Uterus (tissue), 4 donors: ENCODE measurements around the gene MTHFD2L. TPM values are rescaled to one million over a fixed set of nuclear protein-coding genes. Genes with fewer than 3 reads are reported as not detected.

ENCODE experiments used
- DNase-seq, 2 donors: peaks; one replicate each; pipeline ENCODE4 v3.0.0-alpha.2; 2019 to 2020
- H3K27ac ChIP-seq, 2 donors: fragments of 200-600 bp; sonication (generic); 1 replicate in 1 of 2; 2 replicates in 1 of 2; pipeline ENCODE4 v1.5.1; 2016 to 2018
- H3K27me3 ChIP-seq, 2 donors: fragments of 200-600 bp; sonication (generic); one replicate each; pipeline ENCODE4 v1.5.1; 2018 to 2019; ENCODE audit warnings: control low read depth in 1 of 2
- H3K36me3 ChIP-seq, 2 donors: fragments of 200-600 bp; sonication (generic); one replicate each; pipeline ENCODE4 v1.5.1; 2019; ENCODE audit warnings: control low read depth in 1 of 2
- H3K4me1 ChIP-seq, 2 donors: fragments of 200-600 bp; sonication (generic); one replicate each; pipeline ENCODE4 v1.5.1; 2018 to 2019; ENCODE audit warnings: control low read depth in 1 of 2
- H3K4me3 ChIP-seq, 2 donors: fragments of 200-600 bp; sonication (generic); 1 replicate in 1 of 2; 2 replicates in 1 of 2; pipeline ENCODE4 v1.5.1; 2018 to 2019; ENCODE audit warnings: mild to moderate bottlenecking in 1 of 2
- H3K9me3 ChIP-seq, 2 donors: fragments of 200-600 bp; sonication (generic); one replicate each; pipeline ENCODE4 v1.5.1; 2019; ENCODE audit warnings: control low read depth in 1 of 2
- POLR2A ChIP-seq, 2 donors: fragments of 450-650 bp; IDR thresholded peaks; one replicate each; pipeline ENCODE4 v1.6.1; 2016; ENCODE audit warnings: antibody characterized with exemption in 2 of 2, mild to moderate bottlenecking in 1 of 2, moderate library complexity in 1 of 2
- intact Hi-C: fragments of 100-400 bp; cut with DNase I; formaldehyde crosslinking; loops from one replicate; pipeline ENCODE4 v1.15.1; 2023; ENCODE audit warnings: low total_unique reads
- total RNA-seq, 4 donors: library from RNA; depleted of rRNA in 3 of 4; stranded (reverse); fragments of >200 nt in 3 of 4; gene quantifications; one replicate each; pipeline versions ENCODE4 v1.1.0 to v1.2.4, GENCODE V29; 2014 to 2023
- TF ChIP-seq, protein P1 (sequence below), 4 experiments: fragments of 200-600 bp in 2 of 4; fragments of 450-650 bp in 2 of 4; sonication (generic) in 2 of 4; IDR thresholded peaks; one replicate each; pipeline ENCODE4 v1.5.1; 2016 to 2019; ENCODE audit warnings: antibody characterized with exemption in 4 of 4, mild to moderate bottlenecking in 2 of 4, moderate library complexity in 1 of 4
- donor health status: DM: yes; HTN: yes; CAD: no.

MTHFD2L gene
- total RNA-seq, 4 donors from 2014 or later = 2.4 to 32.5 (median 12.9) TPM

DNA sequence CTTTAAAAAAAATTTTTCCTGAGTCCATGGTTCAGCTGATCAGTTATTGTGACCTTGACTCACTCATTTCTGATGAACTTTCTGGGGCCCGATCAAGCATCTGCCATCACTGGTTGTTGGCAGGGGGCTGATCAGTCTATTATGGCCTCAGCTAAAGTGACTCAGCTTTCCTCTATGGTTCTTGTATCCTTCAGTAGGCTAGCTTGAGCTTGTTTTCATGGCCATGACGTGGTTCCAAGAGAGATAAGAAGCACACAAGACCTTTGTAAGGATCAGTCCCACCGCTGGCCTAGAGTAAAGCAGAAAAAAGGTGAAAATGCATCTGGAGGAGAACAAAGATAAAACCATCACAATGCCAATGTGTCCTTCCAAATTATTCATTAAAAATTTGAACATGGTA, 120.6 kb downstream of the MTHFD2L start:
- Histone ChIP-seq H3K4me3 (no peak overlapping the region), H3K27ac (no peak overlapping the region), H3K4me1 (no peaks in the 10 kb centered on the region), H3K9me3 (no peaks in the 10 kb centered on the region), H3K36me3 (no peaks in the 10 kb centered on the region), H3K27me3 (no peaks in the 10 kb centered on the region)
- TF ChIP-seq POLR2A (IDR thresholded peaks at IDR 0.05) = no peak
- TF ChIP-seq, protein P1, sequence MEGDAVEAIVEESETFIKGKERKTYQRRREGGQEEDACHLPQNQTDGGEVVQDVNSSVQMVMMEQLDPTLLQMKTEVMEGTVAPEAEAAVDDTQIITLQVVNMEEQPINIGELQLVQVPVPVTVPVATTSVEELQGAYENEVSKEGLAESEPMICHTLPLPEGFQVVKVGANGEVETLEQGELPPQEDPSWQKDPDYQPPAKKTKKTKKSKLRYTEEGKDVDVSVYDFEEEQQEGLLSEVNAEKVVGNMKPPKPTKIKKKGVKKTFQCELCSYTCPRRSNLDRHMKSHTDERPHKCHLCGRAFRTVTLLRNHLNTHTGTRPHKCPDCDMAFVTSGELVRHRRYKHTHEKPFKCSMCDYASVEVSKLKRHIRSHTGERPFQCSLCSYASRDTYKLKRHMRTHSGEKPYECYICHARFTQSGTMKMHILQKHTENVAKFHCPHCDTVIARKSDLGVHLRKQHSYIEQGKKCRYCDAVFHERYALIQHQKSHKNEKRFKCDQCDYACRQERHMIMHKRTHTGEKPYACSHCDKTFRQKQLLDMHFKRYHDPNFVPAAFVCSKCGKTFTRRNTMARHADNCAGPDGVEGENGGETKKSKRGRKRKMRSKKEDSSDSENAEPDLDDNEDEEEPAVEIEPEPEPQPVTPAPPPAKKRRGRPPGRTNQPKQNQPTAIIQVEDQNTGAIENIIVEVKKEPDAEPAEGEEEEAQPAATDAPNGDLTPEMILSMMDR (IDR thresholded peaks at IDR 0.05) = no peak
- no peak for DNase-seq
- intact Hi-C loops = no loop called here

DNA sequence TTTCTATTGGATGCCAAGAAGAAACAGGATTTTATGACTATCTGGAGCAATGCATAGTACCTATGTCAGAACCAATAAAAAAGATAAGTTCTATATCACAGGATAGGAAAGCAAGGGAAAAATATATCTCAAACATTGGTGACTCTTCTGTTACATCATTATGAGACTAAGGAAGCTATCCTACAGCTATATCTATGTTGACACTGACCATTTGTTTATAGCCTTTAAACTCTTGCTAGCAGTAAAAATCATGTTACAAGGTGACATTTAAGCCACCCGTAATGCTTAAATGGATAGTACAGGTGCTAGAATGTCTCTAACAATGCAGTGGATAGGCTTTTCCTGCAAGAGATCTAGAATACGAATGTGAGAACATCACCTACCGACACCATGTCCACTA, 121.8 kb downstream of the MTHFD2L start:
- Histone ChIP-seq H3K9me3 (no peaks in the 10 kb centered on the region), H3K27me3 (no peaks in the 10 kb centered on the region), H3K4me1 (no peaks in the 10 kb centered on the region), H3K36me3 (no peaks in the 10 kb centered on the region), H3K4me3 (no peak overlapping the region), H3K27ac (no peak overlapping the region)
- no peak for DNase-seq
- TF ChIP-seq, protein P1 (IDR thresholded peaks at IDR 0.05) = no peak
- no peak for TF ChIP-seq POLR2A (IDR thresholded peaks at IDR 0.05)
- intact Hi-C loops = no loop called here

DNA sequence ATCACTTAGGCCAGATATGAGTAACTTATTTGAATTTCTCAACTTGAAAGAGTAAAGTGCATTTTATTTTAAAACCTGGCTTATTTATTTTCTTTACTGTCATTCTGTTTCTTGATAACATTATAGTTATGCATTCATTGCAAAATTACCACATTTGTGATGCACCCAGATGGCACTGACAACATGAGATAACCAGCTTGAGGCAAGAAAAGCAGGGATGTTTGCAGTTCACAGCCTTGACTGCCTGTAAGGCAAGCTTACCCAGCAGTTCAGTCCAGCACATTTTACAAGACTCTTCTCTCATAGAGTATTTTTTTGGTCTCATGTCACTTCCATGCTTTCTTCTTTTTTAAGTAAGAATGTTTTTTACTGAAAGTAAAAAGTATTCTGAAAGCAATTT, 125.0 kb downstream of the MTHFD2L start:
- H3K9me3 ChIP-seq = no peaks in the 10 kb centered on the region
- no peak overlapping the region for H3K4me3 ChIP-seq
- no peak overlapping the region for H3K27ac ChIP-seq
- no peaks in the 10 kb centered on the region for H3K27me3 ChIP-seq
- H3K36me3 ChIP-seq = no peaks in the 10 kb centered on the region
- TF ChIP-seq, protein P1 (IDR thresholded peaks at IDR 0.05) = no peak
- no peak for TF ChIP-seq POLR2A (IDR thresholded peaks at IDR 0.05)
- DNase-seq = no peak
- no peaks in the 10 kb centered on the region for H3K4me1 ChIP-seq
- intact Hi-C loops = no loop called here

DNA sequence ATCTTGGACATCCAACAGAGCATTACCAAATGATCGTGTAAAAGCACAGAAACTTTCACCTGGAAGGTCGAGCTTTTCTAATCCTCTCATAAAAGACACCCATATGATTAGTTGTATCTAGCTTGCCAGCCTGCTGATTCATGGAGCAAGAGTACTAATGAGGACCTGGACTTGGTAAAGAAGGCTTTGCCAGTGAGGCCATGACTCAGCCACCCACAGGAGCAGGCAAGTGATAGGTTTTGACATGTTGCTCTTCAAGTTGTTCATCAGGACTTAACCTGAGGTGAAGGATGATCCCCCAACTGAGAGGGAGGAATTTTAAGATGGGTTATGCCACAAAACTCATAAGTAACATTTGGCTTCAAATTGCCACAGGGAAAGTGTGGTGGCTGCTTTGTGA, 125.7 kb downstream of the MTHFD2L start:
- no peaks in the 10 kb centered on the region for H3K4me1 ChIP-seq
- no peaks in the 10 kb centered on the region for H3K36me3 ChIP-seq
- H3K9me3 ChIP-seq = no peaks in the 10 kb centered on the region
- H3K27me3 ChIP-seq = no peaks in the 10 kb centered on the region
- H3K4me3 ChIP-seq = no peak overlapping the region
- DNase-seq = no peak
- no peak overlapping the region for H3K27ac ChIP-seq
- intact Hi-C loops = no loop called here
- TF ChIP-seq, protein P1 (IDR thresholded peaks at IDR 0.05) = no peak
- no peak for TF ChIP-seq POLR2A (IDR thresholded peaks at IDR 0.05)

DNA sequence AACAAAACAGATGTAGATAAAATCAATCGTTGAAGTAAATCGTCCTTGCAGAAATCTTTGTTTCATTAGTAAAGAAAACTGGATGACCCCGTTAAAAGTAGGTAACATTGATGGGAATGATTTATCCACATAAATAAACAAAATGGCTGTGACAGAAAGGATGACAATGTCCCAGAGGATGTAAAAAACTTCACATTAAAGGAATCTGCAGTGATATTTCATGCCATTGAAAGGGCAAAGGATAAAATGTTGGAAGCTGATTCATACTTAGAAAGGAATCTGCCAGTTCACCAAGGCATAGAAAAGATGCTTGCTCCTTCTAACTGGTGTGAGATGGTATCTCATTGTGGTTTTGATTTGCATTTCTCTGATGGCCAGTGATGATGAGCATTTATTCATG, 126.1 kb downstream of the MTHFD2L start:
- H3K36me3 ChIP-seq = no peaks in the 10 kb centered on the region
- no peaks in the 10 kb centered on the region for H3K9me3 ChIP-seq
- H3K27ac ChIP-seq = no peak overlapping the region
- no peaks in the 10 kb centered on the region for H3K4me1 ChIP-seq
- DNase-seq = no peak
- no peak for TF ChIP-seq POLR2A (IDR thresholded peaks at IDR 0.05)
- TF ChIP-seq, protein P1 (IDR thresholded peaks at IDR 0.05) = no peak
- H3K27me3 ChIP-seq = no peaks in the 10 kb centered on the region
- intact Hi-C loops = no loop called here
- no peak overlapping the region for H3K4me3 ChIP-seq
